Neural cell (in vitro differentiated cells): ENCODE measurements around the gene GLTP. TPM values are rescaled to one million over a fixed set of nuclear protein-coding genes. Genes with fewer than 3 reads are reported as not detected.

Experiments
- H2AFZ ChIP-seq: fragments of 200-600, 300-800 bp; sonication (generic), shearing (Covaris generic); 2 replicates; pipeline ENCODE4 v1.6.0; 2014; ENCODE audit warnings: low read depth, mild to moderate bottlenecking, antibody characterized with exemption, low read length, moderate library complexity
- H3F3A ChIP-seq: fragments of 200-600 bp; shearing (Covaris generic); 2 replicates; pipeline ENCODE4 v1.6.1; 2016; ENCODE audit warnings: mild to moderate bottlenecking, moderate library complexity, mixed read lengths, antibody characterized with exemption, low read length; ENCODE audit not compliant: insufficient read depth, poor library complexity, severe bottlenecking
- H3K27ac ChIP-seq: fragments of 200-600, 300-800 bp; sonication (generic), shearing (Covaris generic); 2 replicates; pipeline ENCODE4 v1.5.1; 2014; ENCODE audit warnings: mild to moderate bottlenecking, low read length, moderate library complexity
- H3K27me3 ChIP-seq: fragments of 300-800, 200-600 bp; sonication (generic), shearing (Covaris generic); 2 replicates; pipeline ENCODE4 v1.6.0; 2014; ENCODE audit warnings: mild to moderate bottlenecking, low read depth, low read length, moderate library complexity; ENCODE audit not compliant: insufficient read depth
- H3K36me3 ChIP-seq: fragments of 300-800, 200-600 bp; sonication (generic), shearing (Covaris generic); 2 replicates; pipeline ENCODE4 v1.5.1; 2014; ENCODE audit warnings: mild to moderate bottlenecking, antibody characterized with exemption, low read length, moderate library complexity; ENCODE audit not compliant: insufficient read depth
- H3K4me2 ChIP-seq: fragments of 300-800, 200-600 bp; sonication (generic), shearing (Covaris generic); 2 replicates; pipeline ENCODE4 v1.6.0; 2014; ENCODE audit warnings: mild to moderate bottlenecking, low read length
- H3K4me3 ChIP-seq: fragments of 300-800, 200-600 bp; sonication (generic), shearing (Covaris generic); 2 replicates; pipeline ENCODE4 v1.5.1; 2014; ENCODE audit warnings: mild to moderate bottlenecking, low read length, moderate library complexity
- H3K79me2 ChIP-seq: fragments of 200-600 bp; shearing (Covaris generic); replicated peaks from 2 replicates; pipeline ENCODE4 v1.6.0; 2014; ENCODE audit warnings: mild to moderate bottlenecking, low read length, moderate library complexity; ENCODE audit not compliant: insufficient read depth
- H3K9ac ChIP-seq: fragments of 300-800, 200-600 bp; sonication (generic), shearing (Covaris generic); 2 replicates; pipeline ENCODE4 v1.6.1; 2016; ENCODE audit warnings: mild to moderate bottlenecking, low read length, mixed read lengths
- H3K9me2 ChIP-seq: fragments of 200-600 bp; shearing (Covaris generic); 2 replicates; pipeline ENCODE4 v1.6.1; 2016; ENCODE audit warnings: mild to moderate bottlenecking, low read length, mixed read lengths; ENCODE audit not compliant: insufficient read depth
- H3K9me3 ChIP-seq: fragments of 200-600, 300-800 bp; sonication (generic), shearing (Covaris generic); 2 replicates; pipeline ENCODE4 v1.6.1; 2016; ENCODE audit warnings: mild to moderate bottlenecking, mixed run types, low read length, moderate library complexity, mixed read lengths
- H4K20me1 ChIP-seq: fragments of 200-600 bp; shearing (Covaris generic); 2 replicates; pipeline ENCODE4 v1.6.1; 2016; ENCODE audit warnings: mild to moderate bottlenecking, mixed run types; ENCODE audit not compliant: insufficient read depth
- EP300 ChIP-seq: fragments of 450-650 bp; conservative IDR thresholded peaks from 2 replicates; pipeline ENCODE4 v1.6.1; 2014; ENCODE audit warnings: antibody characterized with exemption, mild to moderate bottlenecking, moderate library complexity; ENCODE audit not compliant: poor library complexity, severe bottlenecking
- EZH2 ChIP-seq: fragments of 200-600, 300-800 bp; shearing (Covaris generic), sonication (generic); IDR thresholded peaks from 2 replicates; pipeline ENCODE4 v1.6.1; 2014; ENCODE audit warnings: antibody characterized with exemption, low read length, borderline replicate concordance, mild to moderate bottlenecking; ENCODE audit not compliant: insufficient read depth, poor library complexity, severe bottlenecking
- MXI1 ChIP-seq: fragments of 450-650 bp; conservative IDR thresholded peaks from 2 replicates; pipeline ENCODE4 v1.6.1; 2014; ENCODE audit warnings: antibody characterized with exemption, mild to moderate bottlenecking; ENCODE audit not compliant: poor library complexity, severe bottlenecking
- POLR2AphosphoS5 ChIP-seq: IDR thresholded peaks from 2 replicates; pipeline ENCODE4 v1.6.1; 2012
- RAD21 ChIP-seq: fragments of 450-650 bp; conservative IDR thresholded peaks from 2 replicates; pipeline ENCODE4 v1.6.1; 2014; ENCODE audit warnings: antibody characterized with exemption, mild to moderate bottlenecking, moderate library complexity
- SMC3 ChIP-seq: fragments of 450-650 bp; conservative IDR thresholded peaks from 2 replicates; pipeline ENCODE4 v1.6.1; 2014; ENCODE audit warnings: antibody characterized with exemption, mild to moderate bottlenecking, moderate library complexity; ENCODE audit not compliant: poor library complexity
- TAF1 ChIP-seq: IDR thresholded peaks from 2 replicates; pipeline ENCODE4 v1.6.1; 2012; ENCODE audit warnings: low read depth
- polyA plus RNA-seq: library from polyadenylated mRNA; depleted of rRNA; stranded (reverse); fragments of >200 nt; gene quantifications from 2 replicates; pipeline ENCODE4 v1.2.3, GENCODE V29; 2014
- TF ChIP-seq, protein P1 (sequence below): fragments of 450-650 bp; IDR thresholded peaks from 2 replicates; pipeline ENCODE4 v1.5.1; 2014; ENCODE audit warnings: antibody characterized with exemption, mild to moderate bottlenecking, moderate library complexity; ENCODE audit not compliant: poor library complexity, severe bottlenecking
- TF ChIP-seq, protein P2 (sequence below): IDR thresholded peaks from 2 replicates; pipeline ENCODE4 v1.6.1; 2012; ENCODE audit warnings: borderline replicate concordance

GLTP gene
- polyA plus RNA-seq, 1 donor from 2014 or later, result 25.0 TPM

DNA sequence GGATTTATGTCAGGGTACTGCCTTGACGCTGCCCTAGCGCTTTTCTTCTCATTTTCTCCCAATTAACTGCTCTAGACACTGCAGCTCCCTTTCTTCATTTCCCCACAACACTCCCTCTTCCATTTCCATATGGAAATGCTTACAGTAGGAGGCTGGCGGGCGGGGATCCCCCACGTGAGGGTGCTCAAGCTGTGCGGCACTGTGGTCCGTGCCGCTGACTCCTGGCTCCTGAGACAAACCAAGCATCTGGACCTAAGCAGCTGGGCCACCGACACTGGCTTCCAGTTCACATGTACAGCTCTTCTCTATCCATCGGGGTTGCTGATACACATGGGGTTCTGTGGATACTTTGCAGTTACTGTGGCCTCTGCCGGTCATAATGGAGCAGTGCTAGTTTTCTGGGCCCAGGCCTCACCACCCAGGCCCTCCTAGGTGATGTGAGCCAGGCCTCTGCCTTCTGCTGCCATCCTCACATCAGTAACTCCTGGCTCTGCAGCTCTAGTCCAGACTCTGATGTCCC lies 40.0 kb upstream of the GLTP start:
- no peaks in the 10 kb centered on the region for H3F3A ChIP-seq
- H3K9ac ChIP-seq, result no peak overlapping the region
- no peaks in the 10 kb centered on the region for H3K9me2 ChIP-seq
- no peak overlapping the region for H2AFZ ChIP-seq
- no peaks in the 10 kb centered on the region for H3K27me3 ChIP-seq
- H3K9me3 ChIP-seq, result no peaks in the 10 kb centered on the region
- no peak overlapping the region for H3K27ac ChIP-seq
- H3K4me2 ChIP-seq, result no peak overlapping the region
- H3K36me3 ChIP-seq, result peaks cover 5% of the 10 kb centered on the region
- no peaks in the 10 kb centered on the region for H4K20me1 ChIP-seq
- H3K4me3 ChIP-seq, result no peak overlapping the region
- TF ChIP-seq, protein P1, sequence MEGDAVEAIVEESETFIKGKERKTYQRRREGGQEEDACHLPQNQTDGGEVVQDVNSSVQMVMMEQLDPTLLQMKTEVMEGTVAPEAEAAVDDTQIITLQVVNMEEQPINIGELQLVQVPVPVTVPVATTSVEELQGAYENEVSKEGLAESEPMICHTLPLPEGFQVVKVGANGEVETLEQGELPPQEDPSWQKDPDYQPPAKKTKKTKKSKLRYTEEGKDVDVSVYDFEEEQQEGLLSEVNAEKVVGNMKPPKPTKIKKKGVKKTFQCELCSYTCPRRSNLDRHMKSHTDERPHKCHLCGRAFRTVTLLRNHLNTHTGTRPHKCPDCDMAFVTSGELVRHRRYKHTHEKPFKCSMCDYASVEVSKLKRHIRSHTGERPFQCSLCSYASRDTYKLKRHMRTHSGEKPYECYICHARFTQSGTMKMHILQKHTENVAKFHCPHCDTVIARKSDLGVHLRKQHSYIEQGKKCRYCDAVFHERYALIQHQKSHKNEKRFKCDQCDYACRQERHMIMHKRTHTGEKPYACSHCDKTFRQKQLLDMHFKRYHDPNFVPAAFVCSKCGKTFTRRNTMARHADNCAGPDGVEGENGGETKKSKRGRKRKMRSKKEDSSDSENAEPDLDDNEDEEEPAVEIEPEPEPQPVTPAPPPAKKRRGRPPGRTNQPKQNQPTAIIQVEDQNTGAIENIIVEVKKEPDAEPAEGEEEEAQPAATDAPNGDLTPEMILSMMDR, result no peak
- TF ChIP-seq, protein P2, sequence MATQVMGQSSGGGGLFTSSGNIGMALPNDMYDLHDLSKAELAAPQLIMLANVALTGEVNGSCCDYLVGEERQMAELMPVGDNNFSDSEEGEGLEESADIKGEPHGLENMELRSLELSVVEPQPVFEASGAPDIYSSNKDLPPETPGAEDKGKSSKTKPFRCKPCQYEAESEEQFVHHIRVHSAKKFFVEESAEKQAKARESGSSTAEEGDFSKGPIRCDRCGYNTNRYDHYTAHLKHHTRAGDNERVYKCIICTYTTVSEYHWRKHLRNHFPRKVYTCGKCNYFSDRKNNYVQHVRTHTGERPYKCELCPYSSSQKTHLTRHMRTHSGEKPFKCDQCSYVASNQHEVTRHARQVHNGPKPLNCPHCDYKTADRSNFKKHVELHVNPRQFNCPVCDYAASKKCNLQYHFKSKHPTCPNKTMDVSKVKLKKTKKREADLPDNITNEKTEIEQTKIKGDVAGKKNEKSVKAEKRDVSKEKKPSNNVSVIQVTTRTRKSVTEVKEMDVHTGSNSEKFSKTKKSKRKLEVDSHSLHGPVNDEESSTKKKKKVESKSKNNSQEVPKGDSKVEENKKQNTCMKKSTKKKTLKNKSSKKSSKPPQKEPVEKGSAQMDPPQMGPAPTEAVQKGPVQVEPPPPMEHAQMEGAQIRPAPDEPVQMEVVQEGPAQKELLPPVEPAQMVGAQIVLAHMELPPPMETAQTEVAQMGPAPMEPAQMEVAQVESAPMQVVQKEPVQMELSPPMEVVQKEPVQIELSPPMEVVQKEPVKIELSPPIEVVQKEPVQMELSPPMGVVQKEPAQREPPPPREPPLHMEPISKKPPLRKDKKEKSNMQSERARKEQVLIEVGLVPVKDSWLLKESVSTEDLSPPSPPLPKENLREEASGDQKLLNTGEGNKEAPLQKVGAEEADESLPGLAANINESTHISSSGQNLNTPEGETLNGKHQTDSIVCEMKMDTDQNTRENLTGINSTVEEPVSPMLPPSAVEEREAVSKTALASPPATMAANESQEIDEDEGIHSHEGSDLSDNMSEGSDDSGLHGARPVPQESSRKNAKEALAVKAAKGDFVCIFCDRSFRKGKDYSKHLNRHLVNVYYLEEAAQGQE, result no peak
- no peak for TF ChIP-seq RAD21
- no peak for TF ChIP-seq TAF1
- TF ChIP-seq POLR2AphosphoS5, result no peak
- TF ChIP-seq SMC3, result no peak
- no peak for TF ChIP-seq EP300
- H3K79me2 ChIP-seq, result no peaks in the 10 kb centered on the region

DNA sequence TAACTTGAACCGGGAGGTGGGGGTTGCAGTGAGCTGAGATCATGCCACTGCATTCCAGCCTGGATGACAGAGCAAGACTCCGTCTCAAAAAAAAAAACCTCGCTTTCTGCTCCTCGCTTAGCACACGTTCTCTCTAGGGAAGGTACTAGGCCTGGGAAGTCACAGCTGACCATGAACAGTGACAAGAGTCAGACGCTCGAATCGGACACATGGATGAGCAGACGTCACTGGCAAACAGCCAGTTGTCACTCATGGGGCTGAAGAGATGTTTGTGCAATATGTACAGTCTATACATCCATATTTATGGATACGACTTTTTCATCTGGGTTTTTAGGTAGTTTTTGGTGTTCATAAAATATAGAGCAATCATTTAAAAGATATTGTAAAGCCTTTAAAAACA lies 39.1 kb upstream of the GLTP start:
- no peaks in the 10 kb centered on the region for H3F3A ChIP-seq
- TF ChIP-seq EZH2, result no peak
- TF ChIP-seq, protein P2, result no peak
- TF ChIP-seq RAD21, result no peak
- no peak for TF ChIP-seq EP300
- TF ChIP-seq, protein P1, result no peak
- TF ChIP-seq SMC3, result no peak
- TF ChIP-seq TAF1, result no peak
- TF ChIP-seq MXI1, result no peak

More for the DNA sequence above, 39.1 kb upstream of the GLTP start:
- Histone ChIP-seq H3K4me3 (no peak overlapping the region), H3K36me3 (peaks cover 5% of the 10 kb centered on the region), H3K9me3 (no peaks in the 10 kb centered on the region), H3K4me2 (no peak overlapping the region), H3K9ac (no peak overlapping the region), H4K20me1 (no peaks in the 10 kb centered on the region), H3K9me2 (no peaks in the 10 kb centered on the region), H3K27ac (no peak overlapping the region), H3K27me3 (no peaks in the 10 kb centered on the region), H2AFZ (no peak overlapping the region), H3K79me2 (no peaks in the 10 kb centered on the region)
